ENCODE results near the gene DELE1.

DELE1 gene

GRCh38 chr5:141957367-141957996 is 33.8 kb downstream of the DELE1 start:
- DNase-seq (ENCODE audit: low spot score), result no peak

GRCh38 chr5:141958113-141958512 is 34.4 kb downstream of the DELE1 start, which contains the start of gene PCDH12:
TSS of gene PCDH12 (minus strand) at chr5:141958202. CDS start at chr5:141957851, 351 bp downstream.
- no peak for DNase-seq (ENCODE audit: low spot score)

GRCh38 chr5:141958546-141959172 is 35.0 kb downstream of the DELE1 start:
- no peak for DNase-seq (ENCODE audit: low spot score)

- DNase-seq (ENCODE audit: low spot score), result no peak
Observed at GRCh38 chr5:141960018-141960417, 36.3 kb downstream of the DELE1 start.

- peak; percentile 93 for DNase-seq (ENCODE audit: low spot score)
Observed at GRCh38 chr5:141960449-141961323, 37.0 kb downstream of the DELE1 start.

GRCh38 chr5:141961466-141961865 is 37.8 kb downstream of the DELE1 start:
- DNase-seq (ENCODE audit: low spot score), result no peak

- no peak for DNase-seq (ENCODE audit: low spot score)
Observed at GRCh38 chr5:141963701-141964100, 40.0 kb downstream of the DELE1 start.

GRCh38 chr5:141965071-141965470 is 41.4 kb downstream of the DELE1 start:
- no peak for DNase-seq (ENCODE audit: low spot score)

- no peak for DNase-seq (ENCODE audit: low spot score)
Observed at GRCh38 chr5:141966275-141966962, 42.7 kb downstream of the DELE1 start.

GRCh38 chr5:141966963-141967333 is 43.3 kb downstream of the DELE1 start:
- no peak for DNase-seq (ENCODE audit: low spot score)

- DNase-seq (ENCODE audit: low spot score), result peak; percentile 87
Observed at GRCh38 chr5:141968914-141969608, 45.4 kb downstream of the DELE1 start, which contains the start of gene RNF14. TSS of gene RNF14 (plus strand) at chr5:141969105. CDS start at chr5:141973589, 4,484 bp downstream.

GRCh38 chr5:141969783-141970771 is 46.4 kb downstream of the DELE1 start:
- DNase-seq (ENCODE audit: low spot score), result no peak

- no peak for DNase-seq (ENCODE audit: low spot score)
Observed at GRCh38 chr5:141973871-141974595, 50.4 kb downstream of the DELE1 start.

- no peak for DNase-seq (ENCODE audit: low spot score)
Observed at GRCh38 chr5:141976176-141976575, 52.5 kb downstream of the DELE1 start.

- DNase-seq (ENCODE audit: low spot score), result no peak
Observed at GRCh38 chr5:141978389-141978788, 54.7 kb downstream of the DELE1 start.

GRCh38 chr5:141982626-141983025 is 59.0 kb downstream of the DELE1 start:
- DNase-seq (ENCODE audit: low spot score), result no peak

- no peak for DNase-seq (ENCODE audit: low spot score)
Observed at GRCh38 chr5:141986072-141986471, 62.4 kb downstream of the DELE1 start.

GRCh38 chr5:141989720-141990119 is 66.0 kb downstream of the DELE1 start:
- DNase-seq (ENCODE audit: low spot score), result no peak
